ENCODE data around the gene IL13RA1.

DNA sequence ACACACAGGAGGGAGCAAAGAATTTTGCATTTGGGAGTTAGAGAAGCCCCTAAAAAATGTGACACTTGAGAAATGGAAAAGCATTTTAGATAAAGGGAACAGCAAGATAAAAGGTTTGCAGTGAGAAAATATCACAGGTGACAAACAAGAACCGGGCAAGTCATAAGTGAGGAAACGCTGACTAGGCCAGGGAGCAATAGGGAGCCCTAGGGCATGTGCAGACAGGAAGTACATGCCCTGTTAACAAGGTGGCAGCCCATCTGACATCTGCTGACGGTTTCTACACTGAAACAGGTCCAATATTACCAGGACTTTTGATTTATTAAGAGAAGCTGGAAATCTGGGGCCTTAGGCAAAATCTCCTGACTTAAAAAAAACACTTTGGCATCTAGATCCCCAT, 4.0 kb upstream of the IL13RA1 start:
- TF ChIP-seq, protein P1, sequence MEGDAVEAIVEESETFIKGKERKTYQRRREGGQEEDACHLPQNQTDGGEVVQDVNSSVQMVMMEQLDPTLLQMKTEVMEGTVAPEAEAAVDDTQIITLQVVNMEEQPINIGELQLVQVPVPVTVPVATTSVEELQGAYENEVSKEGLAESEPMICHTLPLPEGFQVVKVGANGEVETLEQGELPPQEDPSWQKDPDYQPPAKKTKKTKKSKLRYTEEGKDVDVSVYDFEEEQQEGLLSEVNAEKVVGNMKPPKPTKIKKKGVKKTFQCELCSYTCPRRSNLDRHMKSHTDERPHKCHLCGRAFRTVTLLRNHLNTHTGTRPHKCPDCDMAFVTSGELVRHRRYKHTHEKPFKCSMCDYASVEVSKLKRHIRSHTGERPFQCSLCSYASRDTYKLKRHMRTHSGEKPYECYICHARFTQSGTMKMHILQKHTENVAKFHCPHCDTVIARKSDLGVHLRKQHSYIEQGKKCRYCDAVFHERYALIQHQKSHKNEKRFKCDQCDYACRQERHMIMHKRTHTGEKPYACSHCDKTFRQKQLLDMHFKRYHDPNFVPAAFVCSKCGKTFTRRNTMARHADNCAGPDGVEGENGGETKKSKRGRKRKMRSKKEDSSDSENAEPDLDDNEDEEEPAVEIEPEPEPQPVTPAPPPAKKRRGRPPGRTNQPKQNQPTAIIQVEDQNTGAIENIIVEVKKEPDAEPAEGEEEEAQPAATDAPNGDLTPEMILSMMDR (conservative IDR thresholded peaks at IDR 0.05; ENCODE audit: low read depth, low read length) = no peak
- TF ChIP-seq EZH2 (IDR thresholded peaks at IDR 0.05; ENCODE audit: borderline replicate concordance, low read depth, low read length, poor library complexity, severe bottlenecking) = no peak
